OCI-LY1 (cell line): ENCODE results near the gene LMX1B.

Experiments
- EZH2 ChIP-seq: fragments of 200-600 bp; sonication (generic), shearing (Covaris generic); IDR thresholded peaks from 2 replicates; pipeline ENCODE4 v1.8.0; 2017; ENCODE audit warnings: borderline replicate concordance, mixed run types, mild to moderate bottlenecking, antibody characterized with exemption, low read length, moderate library complexity, mixed read lengths
- TF ChIP-seq, protein P1 (sequence below): fragments of 200-600 bp; sonication (generic), shearing (Covaris generic); IDR thresholded peaks from 2 replicates; pipeline ENCODE4 v1.5.1; 2017; ENCODE audit warnings: mild to moderate bottlenecking, antibody characterized with exemption, low read length, moderate library complexity, mixed read lengths

DNA sequence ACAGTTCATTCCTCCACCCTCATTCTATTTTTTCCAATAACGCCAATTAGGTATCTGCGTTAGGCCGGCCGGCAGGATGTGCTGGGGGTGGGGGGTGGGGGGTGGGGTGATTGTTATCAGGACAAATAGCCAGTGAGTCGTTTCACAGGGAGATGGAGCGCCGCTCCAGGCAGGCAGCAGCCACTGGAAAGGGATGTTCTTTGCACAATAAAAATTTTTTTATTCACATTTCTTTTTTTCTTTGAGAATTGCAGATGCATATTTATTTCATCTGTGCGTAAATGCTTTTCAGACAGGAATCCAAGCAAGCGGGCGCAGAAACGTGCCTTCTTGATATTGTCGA lies 4.1 kb downstream of the LMX1B start:
- TF ChIP-seq, protein P1, sequence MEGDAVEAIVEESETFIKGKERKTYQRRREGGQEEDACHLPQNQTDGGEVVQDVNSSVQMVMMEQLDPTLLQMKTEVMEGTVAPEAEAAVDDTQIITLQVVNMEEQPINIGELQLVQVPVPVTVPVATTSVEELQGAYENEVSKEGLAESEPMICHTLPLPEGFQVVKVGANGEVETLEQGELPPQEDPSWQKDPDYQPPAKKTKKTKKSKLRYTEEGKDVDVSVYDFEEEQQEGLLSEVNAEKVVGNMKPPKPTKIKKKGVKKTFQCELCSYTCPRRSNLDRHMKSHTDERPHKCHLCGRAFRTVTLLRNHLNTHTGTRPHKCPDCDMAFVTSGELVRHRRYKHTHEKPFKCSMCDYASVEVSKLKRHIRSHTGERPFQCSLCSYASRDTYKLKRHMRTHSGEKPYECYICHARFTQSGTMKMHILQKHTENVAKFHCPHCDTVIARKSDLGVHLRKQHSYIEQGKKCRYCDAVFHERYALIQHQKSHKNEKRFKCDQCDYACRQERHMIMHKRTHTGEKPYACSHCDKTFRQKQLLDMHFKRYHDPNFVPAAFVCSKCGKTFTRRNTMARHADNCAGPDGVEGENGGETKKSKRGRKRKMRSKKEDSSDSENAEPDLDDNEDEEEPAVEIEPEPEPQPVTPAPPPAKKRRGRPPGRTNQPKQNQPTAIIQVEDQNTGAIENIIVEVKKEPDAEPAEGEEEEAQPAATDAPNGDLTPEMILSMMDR = no peak
- no peak for TF ChIP-seq EZH2
